Measurements from ENCODE around the gene ADRA2B.
A peak's percentile ranks its signal among the peaks of the same experiment; 100 is the strongest.
"Not testable (repeated sequence)": the region's sequence is repeated elsewhere in the genome, so short reads cannot be mapped to it uniquely, and the experiment has no call there.

ADRA2B gene

DNA sequence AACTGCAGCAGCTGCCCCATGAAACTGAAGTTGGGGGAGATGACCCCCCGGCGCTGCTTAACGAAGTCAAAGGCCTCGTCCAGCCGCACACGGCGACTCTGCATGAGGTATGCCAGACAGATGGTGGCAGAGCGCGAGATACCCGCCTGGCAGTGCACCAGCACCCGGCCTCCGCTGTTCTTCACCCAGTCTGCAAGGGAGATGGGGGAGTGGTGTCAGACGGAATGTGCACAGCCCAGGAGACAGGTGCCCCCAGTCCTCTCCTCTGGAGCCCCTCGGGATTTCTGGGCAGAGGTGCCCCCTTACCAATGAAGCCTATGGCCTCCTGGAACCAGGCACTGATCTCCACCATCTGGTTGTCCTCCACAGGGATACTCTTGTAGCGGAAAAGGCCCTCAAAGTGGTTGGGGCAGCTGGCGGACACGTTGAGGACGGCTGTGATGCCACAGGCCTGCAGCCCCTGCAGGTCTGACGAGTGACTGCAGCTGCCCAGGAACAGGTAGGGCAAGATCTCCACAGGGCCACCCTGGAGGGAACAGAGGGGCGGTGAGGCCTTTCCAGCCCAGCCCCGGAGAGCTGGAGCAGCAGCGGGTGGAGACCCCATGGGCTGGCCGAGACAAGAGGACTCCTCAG, 27.6 kb upstream of the ADRA2B start:
- Histone ChIP-seq H2AFZ (ENCODE audit: low read depth, low read length) (no peak overlapping the region), H3K18ac (ENCODE audit: low read depth in 1 of 2, low read length in 2 of 2) (no peak overlapping the region)

DNA sequence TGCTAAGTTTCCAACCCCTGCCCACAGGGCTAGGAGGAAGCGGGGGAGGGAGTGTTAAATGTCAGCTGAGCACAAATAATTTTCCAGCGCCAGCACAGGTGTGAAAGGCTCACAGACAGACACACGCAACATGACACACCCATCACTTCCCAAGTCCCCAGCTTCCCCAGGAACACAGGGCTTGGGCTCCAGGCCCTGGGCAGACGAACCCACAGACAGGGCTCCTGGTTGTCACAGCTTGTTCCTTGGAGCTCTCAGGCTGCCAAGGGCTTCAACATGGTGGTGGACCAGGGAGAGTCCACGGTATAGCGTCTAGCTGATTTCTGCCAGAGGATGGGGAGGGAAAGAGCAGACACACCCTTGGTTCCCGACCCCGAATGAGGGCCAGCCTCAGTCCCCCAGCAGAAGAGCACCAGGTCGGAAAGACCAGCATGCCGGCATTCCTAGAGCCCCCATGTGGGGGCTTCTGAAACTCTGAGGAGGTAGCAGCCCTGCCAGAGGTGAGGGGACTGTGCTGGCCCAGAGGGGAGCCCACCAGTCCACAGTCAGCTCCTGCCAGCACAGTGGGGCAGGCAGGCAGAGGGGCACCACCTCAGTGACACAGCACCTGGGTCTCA, 27.0 kb upstream of the ADRA2B start:
- Histone ChIP-seq H3K27me3 (ENCODE audit: control insufficient read depth in 1 of 2, insufficient read depth in 1 of 2, low read length in 2 of 2) (peaks cover 24% of the 10 kb centered on the region in 2 experiments), H4K8ac (ENCODE audit: low read length) (no peak overlapping the region), H2AFZ (ENCODE audit: low read depth, low read length) (no peak overlapping the region), H3K18ac (ENCODE audit: low read depth in 1 of 2, low read length in 2 of 2) (no peak overlapping the region), H2AK5ac (ENCODE audit: low read length, severe bottlenecking) (no peak overlapping the region), H3K36me3 (ENCODE audit: control insufficient read depth in 1 of 2, insufficient read depth in 2 of 2, low read depth in 1 of 2, low read length in 2 of 2) (peaks cover 0 to 2% of the 10 kb centered on the region in 2 experiments), H3K14ac (ENCODE audit: low read length in 2 of 2) (no peak overlapping the region), H3K23ac (ENCODE audit: low read length in 2 of 2) (no peak overlapping the region), H2BK5ac (ENCODE audit: low read depth, low read length, poor library complexity, severe bottlenecking) (no peak overlapping the region), H2BK12ac (ENCODE audit: low read length in 2 of 2) (no peak overlapping the region), H3K27ac (ENCODE audit: low read length, poor library complexity, severe bottlenecking) (no peak overlapping the region), H3K79me1 (replicated peaks; ENCODE audit: low read length, poor library complexity, severe bottlenecking) (no peaks in the 10 kb centered on the region), H3K9me3 (ENCODE audit: control insufficient read depth, low read length) (no peaks in the 10 kb centered on the region), H3K9ac (ENCODE audit: low read length) (no peak overlapping the region), H2BK120ac (ENCODE audit: low read depth, low read length) (no peak overlapping the region), H3K4ac (ENCODE audit: low read depth in 1 of 2, low read length in 2 of 2) (no peak overlapping the region), H3K4me3 (ENCODE audit: insufficient read depth in 1 of 2, low read depth in 1 of 2, low read length in 2 of 2) (no peak overlapping the region), H3K4me1 (ENCODE audit: control insufficient read depth, insufficient read depth, low read depth, low read length) (peaks cover 22% of the 10 kb centered on the region), H3K4me2 (ENCODE audit: low read length, poor library complexity, severe bottlenecking) (no peak overlapping the region), H2BK15ac (ENCODE audit: low read depth, poor library complexity, severe bottlenecking) (no peak overlapping the region), H4K91ac (ENCODE audit: low read length) (no peak overlapping the region)
- WGBS = 93% methylated on average over 10 of the region's 10 CpGs
- DNase-seq = no peak

More for the DNA sequence above, 27.6 kb upstream of the ADRA2B start:
- Histone ChIP-seq H3K4ac (ENCODE audit: low read depth in 1 of 2, low read length in 2 of 2) (no peak overlapping the region), H2BK12ac (ENCODE audit: low read length in 2 of 2) (no peak overlapping the region), H3K9me3 (ENCODE audit: control insufficient read depth, low read length) (no peaks in the 10 kb centered on the region), H3K36me3 (ENCODE audit: control insufficient read depth in 1 of 2, insufficient read depth in 2 of 2, low read depth in 1 of 2, low read length in 2 of 2) (peaks cover 0 to 2% of the 10 kb centered on the region in 2 experiments), H3K14ac (ENCODE audit: low read length in 2 of 2) (no peak overlapping the region), H2BK120ac (ENCODE audit: low read depth, low read length) (no peak overlapping the region), H3K4me2 (ENCODE audit: low read length, poor library complexity, severe bottlenecking) (no peak overlapping the region), H4K8ac (ENCODE audit: low read length) (no peak overlapping the region), H3K4me1 (ENCODE audit: control insufficient read depth, insufficient read depth, low read depth, low read length) (peaks cover 28% of the 10 kb centered on the region), H3K9ac (ENCODE audit: low read length) (no peak overlapping the region), H3K23ac (ENCODE audit: low read length in 2 of 2) (no peak overlapping the region), H3K27me3 (ENCODE audit: control insufficient read depth in 1 of 2, insufficient read depth in 1 of 2, low read length in 2 of 2) (peaks cover 22 to 24% of the 10 kb centered on the region in 2 experiments), H2BK15ac (ENCODE audit: low read depth, poor library complexity, severe bottlenecking) (no peak overlapping the region), H4K91ac (ENCODE audit: low read length) (peak overlapping the region; percentile 32), H2AK5ac (ENCODE audit: low read length, severe bottlenecking) (no peak overlapping the region), H3K79me1 (replicated peaks; ENCODE audit: low read length, poor library complexity, severe bottlenecking) (no peaks in the 10 kb centered on the region), H2BK5ac (ENCODE audit: low read depth, low read length, poor library complexity, severe bottlenecking) (no peak overlapping the region), H3K4me3 (ENCODE audit: insufficient read depth in 1 of 2, low read depth in 1 of 2, low read length in 2 of 2) (peak overlapping the region in 1 of 2 experiments; percentile 74), H3K27ac (ENCODE audit: low read length, poor library complexity, severe bottlenecking) (no peak overlapping the region)
- no peak for DNase-seq
- WGBS = 81% methylated on average over 23 of the region's 23 CpGs

DNA sequence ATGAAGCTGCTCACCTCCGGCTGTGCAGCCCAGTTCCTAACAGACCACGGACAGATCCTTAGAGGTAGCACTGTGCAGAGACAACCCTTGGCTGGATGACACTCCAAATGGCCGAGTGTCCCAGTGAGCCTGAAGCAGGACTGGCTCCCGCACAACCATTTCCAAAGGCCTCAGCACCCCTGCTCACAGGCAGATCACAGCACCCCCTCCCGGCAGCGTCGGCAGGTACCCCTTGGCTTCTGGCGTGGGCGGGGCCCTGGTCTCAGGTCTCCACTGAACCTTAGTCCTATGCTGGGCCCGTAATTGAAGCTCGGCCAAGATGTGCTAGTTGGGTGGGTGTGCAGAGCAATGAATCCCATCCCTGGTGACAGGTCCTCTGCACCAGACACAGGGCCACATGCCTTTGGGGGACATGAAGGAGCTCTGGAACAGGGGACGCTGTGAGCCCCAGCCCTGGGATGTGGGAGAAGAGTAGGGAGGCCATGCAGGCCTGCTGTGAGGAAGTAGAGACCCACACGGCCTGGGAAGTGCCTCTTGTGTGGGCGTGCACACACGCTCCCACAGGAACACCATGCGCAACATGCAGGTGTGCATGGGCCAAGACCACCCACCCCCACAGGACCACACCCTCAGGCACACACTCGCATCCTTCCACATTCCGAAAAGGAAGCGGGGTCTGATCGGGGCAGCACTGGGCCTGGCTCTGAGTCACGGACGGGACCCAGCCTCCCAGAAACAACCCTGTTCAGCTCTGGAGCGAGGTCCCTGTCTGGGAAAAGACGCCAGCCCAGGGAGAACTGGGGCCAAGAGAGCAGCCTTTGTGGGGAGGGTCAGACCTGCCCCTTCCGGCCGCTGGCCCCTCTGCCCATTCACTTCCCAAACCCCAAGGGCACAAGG, 26.1 kb upstream of the ADRA2B start:
- H3K9me3 ChIP-seq (ENCODE audit: control insufficient read depth, low read length) = no peaks in the 10 kb centered on the region
- no peak overlapping the region for H3K4me2 ChIP-seq (ENCODE audit: low read length, poor library complexity, severe bottlenecking)
- WGBS = 89% methylated on average over 24 of the region's 26 CpGs
- no peak overlapping the region for H3K4me3 ChIP-seq (ENCODE audit: insufficient read depth in 1 of 2, low read depth in 1 of 2, low read length in 2 of 2)
- H3K79me1 ChIP-seq (replicated peaks; ENCODE audit: low read length, poor library complexity, severe bottlenecking) = no peaks in the 10 kb centered on the region
- H3K9ac ChIP-seq (ENCODE audit: low read length) = no peak overlapping the region
- DNase-seq = no peak
- peaks cover 18% of the 10 kb centered on the region for H3K4me1 ChIP-seq (ENCODE audit: control insufficient read depth, insufficient read depth, low read depth, low read length)
- H3K4ac ChIP-seq (ENCODE audit: low read depth in 1 of 2, low read length in 2 of 2) = no peak overlapping the region
- H3K27me3 ChIP-seq (ENCODE audit: control insufficient read depth in 1 of 2, insufficient read depth in 1 of 2, low read length in 2 of 2) = peaks cover 24 to 28% of the 10 kb centered on the region in 2 experiments
- peaks cover 0 to 2% of the 10 kb centered on the region in 2 experiments for H3K36me3 ChIP-seq (ENCODE audit: control insufficient read depth in 1 of 2, insufficient read depth in 2 of 2, low read depth in 1 of 2, low read length in 2 of 2)
- no peak overlapping the region for H3K23ac ChIP-seq (ENCODE audit: low read length in 2 of 2)
- no peak overlapping the region for H2BK120ac ChIP-seq (ENCODE audit: low read depth, low read length)
- no peak overlapping the region for H2AK5ac ChIP-seq (ENCODE audit: low read length, severe bottlenecking)
- no peak overlapping the region for H3K18ac ChIP-seq (ENCODE audit: low read depth in 1 of 2, low read length in 2 of 2)
- H2BK5ac ChIP-seq (ENCODE audit: low read depth, low read length, poor library complexity, severe bottlenecking) = no peak overlapping the region
- no peak overlapping the region for H3K14ac ChIP-seq (ENCODE audit: low read length in 2 of 2)
- H4K8ac ChIP-seq (ENCODE audit: low read length) = no peak overlapping the region
- no peak overlapping the region for H2BK12ac ChIP-seq (ENCODE audit: low read length in 2 of 2)
- H3K27ac ChIP-seq (ENCODE audit: low read length, poor library complexity, severe bottlenecking) = no peak overlapping the region
- H2BK15ac ChIP-seq (ENCODE audit: low read depth, poor library complexity, severe bottlenecking) = no peak overlapping the region
- H4K91ac ChIP-seq (ENCODE audit: low read length) = no peak overlapping the region
- no peak overlapping the region for H2AFZ ChIP-seq (ENCODE audit: low read depth, low read length)

DNA sequence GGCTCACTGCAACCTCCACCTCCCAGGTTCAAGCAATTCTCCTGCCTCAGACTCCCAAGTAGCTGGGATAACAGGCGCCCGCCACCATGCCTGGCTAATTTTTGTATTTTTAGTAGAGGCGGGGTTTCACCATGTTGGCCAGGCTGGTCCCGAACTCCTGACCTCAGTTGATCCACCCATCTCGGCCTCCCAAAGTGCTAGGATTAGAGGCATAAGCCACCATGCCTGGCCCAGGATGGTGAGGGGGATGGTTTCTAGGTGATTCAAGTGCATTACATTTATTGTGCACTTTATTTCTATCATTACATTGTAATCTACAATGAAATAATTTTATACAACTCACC, 25.2 kb upstream of the ADRA2B start:
- H2BK12ac ChIP-seq (ENCODE audit: low read length in 2 of 2); H3K18ac ChIP-seq (ENCODE audit: low read depth in 1 of 2, low read length in 2 of 2); H3K79me1 ChIP-seq (replicated peaks; ENCODE audit: low read length, poor library complexity, severe bottlenecking); H3K9me3 ChIP-seq (ENCODE audit: control insufficient read depth, low read length); H3K9ac ChIP-seq (ENCODE audit: low read length); H2BK15ac ChIP-seq (ENCODE audit: low read depth, poor library complexity, severe bottlenecking); H4K8ac ChIP-seq (ENCODE audit: low read length); H3K23ac ChIP-seq (ENCODE audit: low read length in 2 of 2); H2AK5ac ChIP-seq (ENCODE audit: low read length, severe bottlenecking); H3K4ac ChIP-seq (ENCODE audit: low read depth in 1 of 2, low read length in 2 of 2); H3K36me3 ChIP-seq (ENCODE audit: control insufficient read depth in 1 of 2, insufficient read depth in 2 of 2, low read depth in 1 of 2, low read length in 2 of 2); H3K14ac ChIP-seq (ENCODE audit: low read length in 2 of 2); H2BK120ac ChIP-seq (ENCODE audit: low read depth, low read length); H4K91ac ChIP-seq (ENCODE audit: low read length); H2AFZ ChIP-seq (ENCODE audit: low read depth, low read length); H3K27ac ChIP-seq (ENCODE audit: low read length, poor library complexity, severe bottlenecking); H3K4me3 ChIP-seq (ENCODE audit: insufficient read depth in 1 of 2, low read depth in 1 of 2, low read length in 2 of 2); DNase-seq; H2BK5ac ChIP-seq (ENCODE audit: low read depth, low read length, poor library complexity, severe bottlenecking); H3K4me2 ChIP-seq (ENCODE audit: low read length, poor library complexity, severe bottlenecking): not testable (repeated sequence)
- Histone ChIP-seq H3K4me1 (ENCODE audit: control insufficient read depth, insufficient read depth, low read depth, low read length) (peaks cover 18% of the 10 kb centered on the region), H3K27me3 (ENCODE audit: control insufficient read depth in 1 of 2, insufficient read depth in 1 of 2, low read length in 2 of 2) (peaks cover 30 to 31% of the 10 kb centered on the region in 2 experiments)
- WGBS = 100% methylated on average over 4 of the region's 5 CpGs
